SH-SY5Y (cell line): ENCODE measurements around the gene SOX6.

Source experiments
- GATA2 ChIP-seq: IDR thresholded peaks from 2 replicates; pipeline ENCODE4 v1.6.1; 2011; ENCODE audit warnings: mild to moderate bottlenecking, low read depth, low read length
- GATA3 ChIP-seq: IDR thresholded peaks from 2 replicates; pipeline ENCODE4 v1.6.1; 2011; ENCODE audit warnings: low read depth, mild to moderate bottlenecking, low read length, moderate library complexity

GRCh38 chr11:16180868-16181267 is 175.5 kb downstream of the SOX6 start:
- TF ChIP-seq GATA2: no peak
- no peak for TF ChIP-seq GATA3
